ENCODE measurements around the gene TFF3.

The TFF3 gene

DNA sequence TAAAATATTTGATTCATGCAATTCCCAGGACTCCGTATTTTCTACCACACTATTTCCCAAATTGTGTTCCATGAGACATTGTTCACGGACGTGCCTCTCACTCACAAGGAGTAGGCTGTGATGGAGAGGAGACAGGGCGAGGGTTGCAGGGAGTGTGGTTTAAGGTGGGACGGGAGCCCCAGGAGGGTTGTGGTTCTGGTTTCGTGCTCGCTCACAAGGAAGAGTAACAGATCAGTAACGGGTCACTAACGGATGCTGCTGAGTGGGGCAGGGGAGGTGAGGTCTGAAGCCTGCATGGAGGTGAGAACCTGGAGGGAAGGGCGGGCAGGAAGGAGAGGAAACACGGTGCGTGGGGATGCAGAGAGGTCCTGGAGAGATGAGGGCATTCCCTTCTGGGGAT is 28.8 kb downstream of the TFF3 start:
- DNase-seq: no peak

DNA sequence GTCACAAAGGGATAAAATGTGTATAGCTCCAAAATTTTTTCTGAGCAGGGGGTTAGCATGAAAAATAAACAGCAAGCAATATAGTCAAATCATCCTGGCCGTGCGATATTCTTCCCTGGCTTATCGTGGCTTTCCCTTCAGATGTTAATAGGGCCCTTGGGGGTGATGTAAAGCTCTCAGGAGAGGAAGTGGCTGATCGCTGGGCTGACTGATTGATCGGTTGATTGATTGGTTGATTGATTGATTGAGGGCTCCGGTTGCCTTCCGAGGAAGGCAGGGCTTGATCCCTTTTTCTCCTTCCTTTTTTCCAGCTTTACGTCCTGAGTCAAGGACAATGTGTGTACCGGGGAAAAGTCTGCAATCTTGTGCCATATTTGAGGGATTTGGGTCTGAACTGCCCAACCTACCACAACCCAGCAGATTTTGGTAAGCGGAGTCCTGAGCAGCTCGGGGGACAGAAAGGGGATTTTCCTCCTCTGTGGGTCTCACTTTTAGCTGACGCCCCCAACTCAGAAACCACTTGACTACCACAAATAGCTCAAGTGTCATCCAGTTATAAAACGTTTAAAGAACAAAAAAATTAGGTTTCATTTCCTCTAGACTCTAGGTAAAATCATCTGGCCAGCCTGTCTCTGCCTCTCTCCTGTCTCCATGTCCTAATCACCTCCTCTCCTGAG is 29.5 kb downstream of the TFF3 start:
- no peak for DNase-seq

DNA sequence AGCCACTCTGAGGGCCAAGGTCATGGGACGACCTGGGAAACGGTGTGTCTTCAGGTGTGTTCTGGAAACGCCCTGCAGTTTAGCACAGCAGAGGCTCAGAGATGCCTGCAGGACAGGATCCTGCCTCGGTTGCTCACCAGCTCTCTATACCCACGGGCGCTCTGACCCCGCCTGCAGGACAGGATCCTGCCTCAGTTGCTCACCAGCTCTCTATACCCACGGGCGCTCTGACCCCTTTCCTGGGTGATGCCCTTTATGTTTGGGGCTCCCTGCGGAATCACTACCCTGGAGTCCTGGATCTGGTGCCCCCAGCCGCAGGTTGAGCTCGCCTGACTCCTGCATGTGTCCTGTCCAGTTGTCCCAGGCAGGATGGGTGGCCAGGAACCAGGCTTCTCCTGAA is 32.5 kb downstream of the TFF3 start:
- no peak for DNase-seq

DNA sequence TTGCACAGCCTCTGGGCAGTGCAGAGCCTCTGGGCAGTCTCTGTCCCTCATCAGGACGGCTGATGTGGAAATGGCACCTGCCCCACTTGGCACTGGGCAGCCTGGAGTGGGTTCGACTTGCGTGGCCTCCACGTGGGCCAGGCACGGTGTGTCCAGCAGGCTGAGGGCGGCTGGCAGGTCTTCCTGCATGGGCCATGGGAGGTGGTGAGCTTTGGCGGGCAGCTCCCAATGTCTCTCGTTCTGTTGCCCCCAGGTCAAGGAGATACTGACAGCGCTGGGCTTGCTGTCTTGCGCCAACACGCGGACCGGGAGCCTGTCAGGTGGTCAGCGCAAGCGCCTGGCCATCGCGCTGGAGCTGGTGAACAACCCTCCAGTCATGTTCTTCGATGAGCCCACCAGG is 33.2 kb downstream of the TFF3 start:
- DNase-seq: no peak

DNA sequence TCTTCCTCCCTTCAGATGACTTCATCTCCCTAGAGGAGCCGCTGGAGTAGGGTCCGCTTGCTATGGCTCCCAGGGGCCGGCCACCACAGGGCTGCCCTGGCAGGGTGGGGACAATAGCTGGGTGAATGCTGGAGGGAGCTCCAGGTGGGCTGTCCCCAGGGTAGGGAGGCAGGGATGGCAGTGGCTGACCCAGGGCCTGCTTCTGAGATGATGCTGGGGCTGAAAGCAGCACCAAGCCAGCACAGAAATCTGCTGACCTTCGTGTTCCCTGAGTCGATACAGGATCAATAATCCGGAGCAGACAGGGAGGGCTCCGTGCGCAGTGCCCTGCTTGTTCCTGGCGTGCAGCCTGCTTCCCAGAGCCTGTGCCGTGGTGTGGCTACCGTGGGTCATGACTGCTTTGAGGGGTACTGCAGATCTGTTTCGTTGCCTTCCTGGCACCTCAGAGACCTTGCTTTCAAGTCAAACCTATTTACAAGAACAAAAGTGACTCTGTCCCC is 34.0 kb downstream of the TFF3 start:
- DNase-seq: no peak

DNA sequence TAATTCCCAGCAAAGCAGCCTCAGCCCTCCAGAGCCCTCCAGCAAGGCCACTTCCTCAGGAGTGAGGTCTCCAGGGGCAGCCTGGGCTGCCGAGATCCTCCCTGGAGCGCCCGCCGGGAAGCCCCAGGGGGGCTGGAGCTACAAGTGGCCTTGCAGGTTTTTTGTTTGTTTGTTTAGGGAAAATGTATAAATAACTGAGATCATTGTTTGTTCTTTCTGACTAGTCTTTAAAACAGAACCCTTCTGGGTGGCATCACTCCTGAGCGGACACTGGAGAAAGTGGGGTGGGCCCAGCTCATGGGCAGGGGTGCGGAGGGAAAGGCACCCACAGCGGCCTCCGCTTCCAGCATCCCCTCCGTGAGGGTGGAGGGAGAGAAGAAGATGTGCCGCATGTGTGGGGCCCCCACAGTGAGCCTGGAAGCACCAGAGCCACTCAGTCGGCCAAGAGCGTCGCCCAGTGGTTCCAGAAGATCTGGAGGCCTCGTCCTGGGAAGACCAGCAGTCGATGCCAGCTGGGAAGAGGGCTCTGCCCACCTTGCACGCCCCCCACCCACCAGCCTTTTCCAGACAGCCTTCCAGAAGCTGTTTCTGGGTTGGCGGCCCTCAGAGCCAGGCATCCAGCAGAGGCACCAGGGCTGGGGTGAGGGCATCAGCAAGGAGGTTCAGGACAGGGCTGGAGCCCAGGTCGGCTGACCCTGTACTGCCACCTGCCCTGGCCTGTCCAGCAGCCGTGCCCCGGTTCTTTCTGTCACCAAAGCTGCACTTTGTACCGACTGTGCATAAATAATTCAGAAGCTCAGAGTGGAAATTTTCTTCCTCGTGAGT is 34.6 kb downstream of the TFF3 start:
- no peak for DNase-seq

DNA sequence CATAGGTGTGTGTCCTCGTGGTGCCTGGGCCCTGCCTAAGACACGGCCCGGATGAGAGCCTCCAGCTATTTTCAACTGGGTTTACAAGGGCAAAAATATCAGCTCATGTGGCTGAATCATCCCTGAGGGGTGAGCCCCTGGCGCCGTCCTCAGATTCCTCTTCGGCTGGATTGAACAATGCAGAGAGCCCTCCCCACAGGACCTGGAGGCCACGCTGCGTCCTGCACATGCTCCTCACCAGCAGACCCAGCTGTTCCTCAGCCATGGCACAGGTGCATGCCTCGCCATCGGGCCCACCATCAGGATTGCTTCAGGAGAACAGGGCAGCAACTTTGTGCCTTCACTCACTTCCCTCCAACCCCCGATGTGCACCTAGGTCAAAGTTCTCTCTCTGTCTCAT is 35.3 kb downstream of the TFF3 start:
- no peak for DNase-seq

DNA sequence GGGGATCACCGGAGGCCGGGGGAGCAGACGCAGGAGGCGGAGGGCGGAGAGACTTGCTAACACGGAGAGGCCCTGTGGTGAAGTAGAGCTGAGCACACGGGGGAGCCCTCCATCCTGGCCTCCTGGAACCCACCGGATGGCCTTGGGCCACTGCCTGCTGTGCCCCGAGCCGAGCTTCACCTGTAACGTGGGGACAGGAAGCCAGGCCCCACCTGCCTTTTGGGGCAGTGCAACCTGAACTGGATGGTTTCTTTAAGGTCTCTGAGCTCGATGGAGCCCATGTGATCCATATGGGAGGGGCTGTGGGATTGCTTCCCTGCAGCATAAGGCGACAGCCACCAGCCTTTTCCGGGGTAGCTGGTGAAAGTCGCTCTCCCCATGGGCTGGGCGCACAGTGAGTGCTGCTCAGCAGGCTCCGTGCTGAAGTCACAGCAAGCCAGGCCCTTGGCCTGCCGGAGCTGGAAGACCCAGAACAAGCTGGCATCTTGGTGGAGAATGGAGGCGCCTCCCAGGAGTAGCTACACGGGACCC is 35.8 kb downstream of the TFF3 start:
- no peak for DNase-seq

DNA sequence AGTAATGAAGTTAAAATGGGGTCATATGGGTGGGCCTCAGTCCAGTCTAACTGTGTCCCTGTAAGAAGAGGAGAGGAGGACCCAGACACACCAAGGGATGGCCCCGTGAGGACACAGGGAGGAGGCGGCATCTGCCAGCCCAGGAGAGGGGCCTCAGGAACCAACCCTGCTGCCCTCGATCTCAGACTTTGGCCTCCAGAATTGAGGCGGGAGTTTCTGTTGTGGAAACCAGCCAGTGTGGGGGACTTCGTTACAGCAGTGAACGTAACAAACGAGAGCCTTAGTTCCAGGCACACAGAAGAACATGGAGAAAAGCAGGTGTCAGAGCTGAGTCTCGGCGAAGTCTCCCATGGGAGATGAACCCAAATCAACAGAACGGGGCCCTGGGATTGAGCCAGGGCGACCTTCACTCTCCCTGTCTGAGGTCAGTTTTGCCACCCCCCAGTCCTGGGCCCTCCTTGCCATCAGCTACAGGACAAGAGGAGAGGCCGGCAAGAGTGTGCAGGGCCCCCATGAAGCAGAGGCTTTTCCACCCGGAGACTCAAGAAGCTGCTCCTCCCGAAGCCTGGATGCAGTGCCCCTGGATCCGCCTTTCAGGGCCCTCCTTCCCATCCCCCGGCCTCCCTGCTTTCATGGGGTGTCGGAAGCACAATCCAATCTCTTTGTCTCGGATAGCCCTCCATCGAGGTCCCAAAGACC is 36.6 kb downstream of the TFF3 start:
- DNase-seq: no peak

DNA sequence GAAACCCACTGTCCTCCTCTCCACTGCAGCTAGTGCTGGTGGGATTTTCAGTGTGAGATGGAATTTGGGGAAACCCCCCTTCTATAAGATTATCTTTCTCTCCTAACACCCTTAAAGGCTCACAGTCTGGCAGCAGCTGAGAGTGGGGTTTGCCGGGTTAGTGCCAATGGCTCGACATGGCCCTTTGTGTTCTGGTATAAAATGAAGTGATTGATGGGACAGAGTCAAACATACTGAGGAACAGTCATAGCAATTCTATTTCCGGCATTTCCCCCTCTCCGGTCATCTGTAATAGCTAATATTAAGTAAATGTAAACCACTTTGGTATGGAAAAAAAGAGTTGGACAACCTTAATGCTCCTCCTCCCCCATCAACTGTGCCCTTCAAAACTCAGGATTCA is 37.6 kb downstream of the TFF3 start:
- DNase-seq: no peak

DNA sequence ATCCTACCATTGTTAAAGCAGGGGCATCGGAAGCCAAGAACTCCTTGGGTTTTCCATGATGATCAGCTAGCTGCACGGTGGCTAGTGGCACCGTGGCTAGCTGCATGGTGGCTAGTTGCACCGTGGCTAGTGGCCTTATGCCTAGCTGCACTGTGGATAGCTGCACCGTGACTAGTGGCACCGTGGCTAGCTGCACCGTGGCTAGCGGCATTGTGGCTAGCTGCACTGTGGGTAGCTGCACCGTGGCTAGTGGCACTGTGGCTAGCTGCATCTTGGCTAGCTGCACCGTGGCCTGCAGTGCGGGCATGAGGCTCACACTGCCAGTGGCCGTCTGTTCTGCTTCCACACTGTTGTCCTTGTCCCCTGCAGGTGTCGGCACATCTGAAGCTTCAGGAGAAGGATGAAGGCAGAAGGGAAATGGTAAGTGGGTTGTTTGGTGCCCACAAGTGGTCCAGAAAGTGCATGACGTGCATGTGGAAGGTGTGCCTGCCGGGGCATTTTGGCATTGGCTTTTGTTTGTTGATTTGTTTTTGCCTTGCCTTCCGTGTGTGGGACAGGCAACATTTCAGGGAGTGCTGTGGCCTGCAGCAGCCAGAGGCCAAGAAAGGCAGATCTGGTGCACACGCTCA is 38.6 kb downstream of the TFF3 start:
- no peak for DNase-seq

DNA sequence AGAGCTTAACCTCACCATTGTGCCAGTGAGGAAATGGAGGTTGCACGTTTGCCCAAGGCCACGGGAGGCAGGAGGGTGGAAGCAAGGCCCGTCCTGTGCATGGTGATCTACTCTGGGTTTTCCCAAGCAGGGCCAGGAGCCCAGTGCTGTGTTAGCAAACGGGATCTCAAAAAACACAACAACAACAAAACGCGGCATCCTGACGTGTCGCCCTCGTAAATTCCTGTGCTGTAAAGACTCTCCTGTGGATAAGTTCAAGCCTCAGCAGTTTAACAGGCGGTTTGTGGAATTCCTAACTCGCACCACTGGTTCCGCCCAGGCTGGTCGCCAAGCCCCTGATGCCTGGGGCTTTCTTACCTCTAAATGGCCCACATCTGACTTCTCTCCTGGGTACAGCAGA is 39.1 kb downstream of the TFF3 start:
- DNase-seq: no peak

DNA sequence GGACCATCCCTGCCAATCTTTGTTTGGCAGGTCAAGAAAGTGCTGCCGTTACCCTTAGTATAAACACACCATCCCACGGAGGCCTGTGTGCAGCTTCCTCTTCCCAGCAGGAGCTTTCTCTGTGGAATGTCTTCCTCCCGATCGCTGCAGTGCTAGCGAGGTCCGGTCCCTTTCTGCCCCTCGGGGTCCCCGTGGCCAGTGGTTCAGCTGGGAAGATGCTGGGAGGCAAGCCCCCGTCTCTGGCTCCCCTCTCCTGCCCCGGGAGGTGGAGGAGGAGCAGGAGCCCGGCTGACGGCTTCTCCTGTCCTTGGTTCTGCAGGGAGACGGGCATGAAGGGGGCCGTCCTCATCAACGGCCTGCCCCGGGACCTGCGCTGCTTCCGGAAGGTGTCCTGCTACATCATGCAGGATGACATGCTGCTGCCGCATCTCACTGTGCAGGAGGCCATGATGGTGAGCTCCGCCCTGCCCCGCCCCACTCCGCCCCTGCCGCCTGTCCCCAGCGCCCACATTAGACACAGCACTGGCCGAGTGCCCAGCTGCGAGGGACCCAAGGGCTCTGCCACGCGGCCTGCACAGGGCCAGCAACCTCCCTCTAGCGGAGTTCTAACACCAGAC is 42.1 kb downstream of the TFF3 start:
- no peak for DNase-seq

DNA sequence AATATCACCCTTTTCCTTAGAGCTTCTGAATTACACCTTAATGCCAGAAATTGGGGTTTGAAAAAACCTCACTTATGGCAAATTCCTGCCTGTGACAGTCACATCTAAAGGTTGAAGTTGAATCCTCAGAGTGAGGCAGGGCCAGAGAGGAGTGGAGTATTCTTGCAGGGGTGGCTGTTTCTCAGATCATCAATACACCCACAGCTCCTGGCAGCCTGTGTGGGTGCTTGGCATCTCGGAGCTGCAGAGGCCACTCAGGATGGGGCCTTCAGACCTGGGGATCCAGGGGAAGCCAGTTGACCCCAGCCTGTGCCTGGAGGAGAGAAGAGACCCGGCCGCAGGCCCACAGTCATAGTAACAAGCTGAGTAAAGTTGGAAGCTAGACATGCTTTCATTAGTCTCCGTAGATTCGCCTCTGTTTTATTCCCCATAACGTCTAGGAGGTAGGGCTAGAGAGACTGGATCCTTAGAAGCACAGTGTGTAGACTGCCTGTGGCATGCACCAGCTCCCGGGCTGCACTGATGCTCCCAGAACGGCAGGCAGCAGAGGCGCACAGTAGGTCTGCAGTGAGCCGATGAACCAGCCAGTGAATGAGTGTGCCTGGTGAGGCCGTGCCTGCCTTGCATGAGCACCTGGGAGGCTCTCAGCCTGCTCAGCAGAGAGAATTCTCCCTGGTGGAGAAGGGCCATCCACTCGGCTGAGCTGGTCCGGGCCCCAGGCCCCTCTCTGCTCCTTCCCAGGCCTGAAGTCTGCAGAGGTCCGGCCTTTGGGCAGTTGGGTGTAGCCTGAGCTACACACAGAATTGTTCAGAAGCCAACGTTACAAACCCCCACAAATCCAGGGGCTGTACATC is 42.9 kb downstream of the TFF3 start:
- DNase-seq: no peak

DNA sequence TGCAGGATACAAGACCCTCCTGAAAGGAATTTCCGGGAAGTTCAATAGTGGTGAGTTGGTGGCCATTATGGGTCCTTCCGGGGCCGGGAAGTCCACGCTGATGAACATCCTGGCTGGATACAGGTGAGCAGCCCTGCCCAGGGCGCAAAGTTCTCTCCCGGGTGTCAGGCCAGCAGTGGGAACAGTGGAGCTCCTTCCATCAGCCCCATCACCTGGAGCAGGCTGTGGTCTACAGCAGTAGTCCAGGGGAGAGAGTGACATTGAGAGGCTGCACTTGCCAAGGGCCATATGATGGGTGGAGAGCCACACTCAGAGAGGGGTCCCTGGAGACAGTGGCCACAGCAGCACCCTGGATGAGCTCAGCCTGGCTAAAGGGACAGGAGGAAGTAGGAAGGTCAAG is 44.1 kb downstream of the TFF3 start:
- no peak for DNase-seq

DNA sequence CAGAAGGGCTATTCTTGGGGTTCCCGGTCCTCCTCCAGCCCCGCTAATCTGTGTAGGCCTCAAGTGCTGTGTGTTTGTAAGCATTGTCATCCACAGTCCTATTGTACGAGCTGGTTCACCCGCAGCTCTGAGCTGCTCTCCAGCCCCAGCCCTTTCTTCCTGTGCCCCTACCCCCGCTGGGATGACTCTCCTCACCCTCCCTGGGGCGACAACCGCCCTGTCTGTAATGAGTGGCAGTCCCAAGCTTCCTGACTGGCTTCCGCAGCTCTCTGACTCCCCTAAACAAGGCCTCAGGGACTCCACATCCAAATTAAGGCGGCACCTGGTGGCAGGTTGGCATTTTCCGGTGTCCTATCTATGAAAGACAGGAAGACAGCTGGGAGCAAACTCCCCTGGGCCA is 45.8 kb downstream of the TFF3 start:
- no peak for DNase-seq

DNA sequence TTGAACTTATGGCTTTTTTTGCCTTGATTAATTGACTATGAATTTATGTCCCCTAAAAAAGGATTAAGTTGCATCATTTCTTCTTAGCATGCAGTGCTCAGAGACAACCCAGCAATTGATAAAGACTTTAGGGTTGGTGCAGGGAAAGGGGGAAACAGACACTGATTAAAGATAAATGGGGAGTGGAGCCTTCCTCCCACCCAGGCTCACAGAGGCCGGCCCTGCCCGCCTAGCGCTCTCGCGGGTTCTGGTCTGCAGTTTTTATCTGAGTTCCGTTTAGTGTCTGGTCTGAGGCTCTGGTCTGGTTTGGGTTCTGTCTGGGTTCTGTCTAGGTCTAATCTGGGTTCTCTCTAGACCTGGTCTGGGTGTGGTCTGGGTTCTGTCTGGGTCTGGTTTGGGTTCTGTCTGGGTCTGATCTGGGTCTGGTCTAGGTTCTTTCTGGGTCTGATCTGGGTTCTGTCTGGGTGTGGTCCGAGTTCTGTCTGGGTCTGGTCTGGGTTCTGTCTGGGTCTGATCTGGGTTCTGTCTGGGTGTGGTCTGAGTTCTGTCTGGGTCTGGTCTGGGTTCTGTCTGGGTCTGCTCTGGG is 48.1 kb downstream of the TFF3 start:
- DNase-seq: peak in 1 of 2 donors; percentile 8

DNA sequence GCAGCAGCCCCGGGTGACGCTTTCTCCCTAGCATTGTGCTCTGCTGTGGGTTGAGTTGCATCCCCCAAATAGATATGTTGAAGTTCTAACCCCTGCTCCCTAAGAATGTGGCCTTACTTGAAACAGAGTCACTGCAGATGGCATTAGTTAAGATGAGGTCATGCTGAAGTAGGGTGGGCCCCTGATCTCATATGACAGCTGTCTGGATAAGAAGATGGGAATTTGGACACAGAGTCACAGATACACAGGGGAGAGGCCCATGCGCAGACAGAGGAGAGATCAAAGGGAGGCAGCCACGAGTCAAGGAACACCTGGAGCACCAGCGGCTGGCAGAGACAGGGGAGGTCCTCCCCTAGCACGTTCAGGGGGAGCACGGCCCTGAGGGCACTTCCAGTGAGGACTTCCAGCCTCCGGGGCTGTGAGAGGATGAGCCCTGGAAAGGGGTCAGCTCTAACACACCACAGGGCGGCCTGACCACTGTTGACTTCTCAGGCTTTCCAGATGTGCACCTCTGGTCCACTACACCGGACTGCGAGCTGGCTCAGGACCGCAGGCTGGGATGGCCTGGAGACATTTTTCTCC is 49.9 kb downstream of the TFF3 start:
- DNase-seq: no peak

DNA sequence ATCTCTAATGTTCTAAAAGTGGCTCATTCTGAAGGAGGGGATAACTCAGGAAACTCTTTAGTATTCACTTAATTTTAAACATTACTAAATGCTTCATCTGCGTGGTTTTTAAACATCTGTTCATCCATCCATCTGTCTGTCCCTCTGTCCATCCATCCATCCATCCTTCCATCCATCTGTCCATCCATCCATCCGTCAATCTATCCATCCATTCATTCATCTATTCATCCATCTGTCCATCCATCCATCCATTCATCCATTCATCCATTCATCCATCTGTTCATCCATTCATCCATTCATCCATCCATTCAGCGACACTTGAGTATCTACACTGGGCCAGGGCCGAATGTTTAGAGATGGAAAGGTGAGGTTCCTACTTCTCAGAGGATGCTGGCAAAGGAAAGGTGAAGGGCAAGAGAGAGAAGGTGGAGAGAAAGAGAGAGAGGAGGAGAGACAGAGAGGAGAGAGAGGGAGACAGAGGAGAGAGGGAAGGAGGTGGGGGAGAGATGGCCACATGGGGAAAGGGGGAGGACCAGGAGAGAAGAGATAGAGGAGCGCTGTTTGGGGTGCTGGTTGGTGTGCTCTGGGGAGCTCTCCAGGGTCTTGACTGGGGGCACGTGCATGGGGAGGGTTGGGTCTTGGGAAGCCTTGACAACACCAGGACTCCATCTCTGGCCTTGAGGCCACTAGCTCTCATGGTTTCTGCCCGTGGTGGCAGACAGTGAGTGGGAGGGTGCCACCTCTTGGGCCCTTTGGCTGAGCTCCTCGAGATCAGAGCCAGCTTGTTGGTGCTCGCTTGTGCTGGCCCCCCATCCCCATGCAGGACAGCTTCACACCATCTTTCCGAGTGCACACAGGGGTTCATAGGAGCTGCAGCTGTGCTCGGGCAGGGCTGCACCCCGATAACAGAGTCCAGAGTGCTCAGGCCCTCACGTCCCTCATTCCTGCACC is 50.7 kb downstream of the TFF3 start:
- no peak for DNase-seq
